ENCODE data around the gene C14orf132. TPM values are rescaled to one million over a fixed set of nuclear protein-coding genes. Genes with fewer than 3 reads are reported as not detected.

C14orf132 gene
- total RNA-seq, 6 donors from 2014 or later, result 36.7 to 64.6 (median 59.6) TPM

DNA sequence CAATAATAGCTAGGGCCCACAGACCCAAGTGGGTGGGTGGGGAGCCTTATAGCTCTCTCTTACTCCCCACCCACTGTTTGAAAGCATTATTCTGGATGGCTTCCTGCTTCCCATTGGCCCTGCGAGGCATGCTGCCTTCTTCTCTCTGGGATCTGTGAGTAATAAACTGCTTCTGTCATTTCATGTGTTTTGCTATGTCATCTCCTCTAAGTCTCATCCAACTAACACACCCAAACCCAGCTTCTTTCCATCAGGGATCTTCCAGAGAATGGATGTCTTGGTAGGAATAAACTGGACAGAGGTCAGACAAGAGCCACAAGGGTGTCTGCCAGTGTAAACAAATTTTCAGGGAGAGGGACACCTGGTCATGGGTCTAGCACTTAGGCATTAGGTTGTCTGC, 99.1 kb downstream of the C14orf132 start:
- DNase-seq, result no peak
- no peaks in the 10 kb centered on the region for H3K27me3 ChIP-seq
- H3K36me3 ChIP-seq, result no peaks in the 10 kb centered on the region
- H3K4me1 ChIP-seq, result peaks cover 0 to 11% (median 2%) of the 10 kb centered on the region in 4 donors
- H3K4me3 ChIP-seq, result no peak overlapping the region
- 80 to 81% methylated on average over 1 of the region's 1 CpG for WGBS, 2 donors
- H3K9me3 ChIP-seq, result peaks cover 0 to 7% (median 0%) of the 10 kb centered on the region in 4 donors
- ATAC-seq (ENCODE audit: low FRiP score in 2 of 2), result peak in 1 of 2 donors; percentile 34
- H3K27ac ChIP-seq, result no peak overlapping the region
- TF ChIP-seq, protein P1, sequence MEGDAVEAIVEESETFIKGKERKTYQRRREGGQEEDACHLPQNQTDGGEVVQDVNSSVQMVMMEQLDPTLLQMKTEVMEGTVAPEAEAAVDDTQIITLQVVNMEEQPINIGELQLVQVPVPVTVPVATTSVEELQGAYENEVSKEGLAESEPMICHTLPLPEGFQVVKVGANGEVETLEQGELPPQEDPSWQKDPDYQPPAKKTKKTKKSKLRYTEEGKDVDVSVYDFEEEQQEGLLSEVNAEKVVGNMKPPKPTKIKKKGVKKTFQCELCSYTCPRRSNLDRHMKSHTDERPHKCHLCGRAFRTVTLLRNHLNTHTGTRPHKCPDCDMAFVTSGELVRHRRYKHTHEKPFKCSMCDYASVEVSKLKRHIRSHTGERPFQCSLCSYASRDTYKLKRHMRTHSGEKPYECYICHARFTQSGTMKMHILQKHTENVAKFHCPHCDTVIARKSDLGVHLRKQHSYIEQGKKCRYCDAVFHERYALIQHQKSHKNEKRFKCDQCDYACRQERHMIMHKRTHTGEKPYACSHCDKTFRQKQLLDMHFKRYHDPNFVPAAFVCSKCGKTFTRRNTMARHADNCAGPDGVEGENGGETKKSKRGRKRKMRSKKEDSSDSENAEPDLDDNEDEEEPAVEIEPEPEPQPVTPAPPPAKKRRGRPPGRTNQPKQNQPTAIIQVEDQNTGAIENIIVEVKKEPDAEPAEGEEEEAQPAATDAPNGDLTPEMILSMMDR (IDR thresholded peaks at IDR 0.05), result no peak
- TF ChIP-seq POLR2A (IDR thresholded peaks at IDR 0.05) (no peak), POLR2AphosphoS5 (IDR thresholded peaks at IDR 0.05) (no peak), EP300 (IDR thresholded peaks at IDR 0.05) (no peak)

DNA sequence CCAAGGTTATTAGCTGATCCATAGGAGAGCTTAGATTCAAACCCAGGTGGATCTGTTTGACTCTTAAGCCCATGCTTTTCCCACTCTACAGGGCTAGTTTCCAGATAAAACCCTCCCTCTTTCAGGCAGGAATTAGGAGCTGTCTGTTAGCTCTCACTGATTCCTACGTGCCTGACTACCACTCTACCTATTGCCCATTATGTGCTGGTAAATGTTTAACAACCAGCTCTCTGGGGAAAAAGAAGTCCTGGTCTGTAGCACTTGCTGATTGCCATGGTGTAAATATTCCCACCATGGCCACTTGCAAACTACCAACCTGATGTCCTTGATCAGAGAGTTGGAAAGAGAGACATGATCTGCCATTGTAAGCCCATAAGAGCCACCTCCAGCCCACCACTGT, 100.0 kb downstream of the C14orf132 start:
- TF ChIP-seq POLR2AphosphoS5 (IDR thresholded peaks at IDR 0.05), result no peak
- TF ChIP-seq, protein P1 (IDR thresholded peaks at IDR 0.05), result no peak
- TF ChIP-seq POLR2A (IDR thresholded peaks at IDR 0.05), result no peak
- no peak for TF ChIP-seq EP300 (IDR thresholded peaks at IDR 0.05)
- ATAC-seq (ENCODE audit: low FRiP score in 2 of 2) (no peak), DNase-seq (no peak)
- WGBS, 2 donors, result 60 to 86% methylated on average over 1 of the region's 1 CpG
- peaks cover 0 to 11% (median 2%) of the 10 kb centered on the region in 4 donors for H3K4me1 ChIP-seq
- no peak overlapping the region for H3K4me3 ChIP-seq
- H3K9me3 ChIP-seq, result peaks cover 0 to 7% (median 0%) of the 10 kb centered on the region in 4 donors
- H3K36me3 ChIP-seq, result no peaks in the 10 kb centered on the region
- H3K27me3 ChIP-seq, result no peaks in the 10 kb centered on the region
- H3K27ac ChIP-seq, result no peak overlapping the region

DNA sequence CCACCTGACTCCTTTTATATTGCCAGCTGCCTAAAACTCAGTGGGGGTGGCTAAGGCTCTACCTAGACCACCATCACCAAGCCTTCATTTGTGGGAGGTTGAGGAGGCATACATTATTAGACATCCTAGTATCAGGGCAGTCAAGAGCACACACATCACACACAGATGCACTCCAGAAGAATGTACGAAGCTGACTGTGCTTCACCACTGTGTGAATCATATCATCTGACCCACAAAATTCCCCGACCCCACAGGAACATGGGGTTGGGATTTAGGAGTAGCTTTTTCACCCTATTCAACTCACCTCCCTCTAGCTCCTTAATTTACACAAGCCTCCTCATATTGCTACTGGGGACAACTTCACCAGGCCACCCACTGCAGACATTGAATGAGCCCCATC, 100.7 kb downstream of the C14orf132 start:
- Histone ChIP-seq H3K36me3 (no peaks in the 10 kb centered on the region), H3K27ac (no peak overlapping the region), H3K4me1 (peaks cover 0 to 9% (median 2%) of the 10 kb centered on the region in 4 donors), H3K4me3 (no peak overlapping the region), H3K27me3 (no peaks in the 10 kb centered on the region), H3K9me3 (peaks cover 0 to 7% (median 0%) of the 10 kb centered on the region in 4 donors)
- ATAC-seq (ENCODE audit: low FRiP score in 2 of 2) (no peak), DNase-seq (no peak)
- 85 to 87% methylated on average over 2 of the region's 2 CpGs for WGBS, 2 donors
- TF ChIP-seq POLR2A (IDR thresholded peaks at IDR 0.05) (no peak), POLR2AphosphoS5 (IDR thresholded peaks at IDR 0.05) (no peak), EP300 (IDR thresholded peaks at IDR 0.05) (no peak)
- TF ChIP-seq, protein P1 (IDR thresholded peaks at IDR 0.05), result no peak

DNA sequence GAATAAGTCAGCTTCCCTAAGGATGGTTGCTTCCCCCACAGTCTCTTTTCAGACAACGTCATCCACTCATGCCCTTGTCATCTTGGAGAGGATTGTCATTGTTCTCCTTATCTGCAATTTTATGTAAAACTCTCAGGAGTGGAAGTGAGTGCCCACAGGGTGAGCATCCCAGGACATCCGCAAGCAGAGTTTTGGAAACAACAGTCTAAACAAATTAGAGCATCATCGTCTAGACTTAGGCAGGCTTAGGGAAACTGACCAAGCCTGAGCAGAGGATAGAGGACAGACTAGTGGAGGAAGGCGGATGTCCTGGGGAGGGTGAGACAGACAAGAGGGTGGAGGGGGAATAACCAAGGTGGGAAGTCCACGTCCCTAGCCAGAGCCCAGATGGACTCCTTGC, 101.8 kb downstream of the C14orf132 start:
- Histone ChIP-seq H3K4me3 (no peak overlapping the region), H3K27me3 (no peaks in the 10 kb centered on the region), H3K9me3 (peaks cover 0 to 7% (median 0%) of the 10 kb centered on the region in 4 donors), H3K36me3 (no peaks in the 10 kb centered on the region), H3K27ac (no peak overlapping the region), H3K4me1 (peaks cover 0 to under 1% (median 0%) of the 10 kb centered on the region in 4 donors)
- no peak for TF ChIP-seq EP300 (IDR thresholded peaks at IDR 0.05)
- TF ChIP-seq POLR2A (IDR thresholded peaks at IDR 0.05), result no peak
- TF ChIP-seq POLR2AphosphoS5 (IDR thresholded peaks at IDR 0.05), result no peak
- TF ChIP-seq, protein P1 (IDR thresholded peaks at IDR 0.05), result no peak
- DNase-seq (no peak), ATAC-seq (ENCODE audit: low FRiP score in 2 of 2) (no peak)
- 69 to 76% methylated on average over 5 of the region's 5 CpGs for WGBS, 2 donors

Small RNA genes lying within 50 kb of the gene (small RNA-seq; reads per million reads assigned to genes)
- gene AL137190.1, result 0 reads per million in 4 donors

Other genes with a start within 250 kb of the C14orf132 start
- under 1 TPM in 1 of 6 donors, not detected in 5; 0.10 TPM for gene TUNAR, start 162.5 kb upstream of the C14orf132 start, total RNA-seq
- 1 to 10 TPM in 4 of 6 donors, under 1 TPM in 1, not detected in 1; 0.78 to 4.0 (median 1.8) TPM for gene BDKRB2, start 165.5 kb downstream of the C14orf132 start, total RNA-seq
- under 1 TPM in 3 of 6 donors, not detected in 3; 0.24 to 0.46 (median 0.31) TPM for gene BDKRB1, start 216.8 kb downstream of the C14orf132 start, total RNA-seq